Stimulated activated CD4-positive, alpha-beta T cell treated with anti-CD3 and anti-CD28 coated beads, Interleukin-2, amount 100 ng/mL, for 4 hours (primary cell): ENCODE results near the gene VDAC1.
"Not testable (repeated sequence)": the region's sequence is repeated elsewhere in the genome, so short reads cannot be mapped to it uniquely, and the experiment has no call there.

Experiments used
- DNase-seq: peaks from one replicate; pipeline ENCODE4 v3.0.0-alpha.2; 2020; ENCODE audit warnings: low read depth

Gene VDAC1

GRCh38 chr5:133941456-133942196, 63.1 kb downstream of the VDAC1 start:
- DNase-seq: no peak

DNA sequence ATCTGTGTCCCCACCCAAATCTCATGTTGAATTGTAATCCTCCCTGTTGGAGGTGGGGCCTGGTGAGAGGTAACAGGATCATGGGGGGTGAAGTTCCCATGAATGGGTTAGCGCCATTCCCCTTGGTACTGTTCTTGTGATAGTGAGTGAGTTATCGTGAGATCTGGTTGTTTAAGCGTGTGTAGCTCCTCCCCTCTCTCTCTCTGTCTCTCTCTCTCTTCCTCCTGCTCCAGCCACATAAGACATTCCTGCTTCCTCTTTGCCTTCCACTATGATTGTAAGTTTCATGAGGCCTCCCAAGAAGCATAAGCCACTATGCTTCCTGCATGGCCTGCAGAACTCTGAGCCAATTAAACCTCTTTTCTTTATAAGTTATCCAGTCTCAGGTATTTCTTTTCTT, 65.1 kb downstream of the VDAC1 start:
- no peak for DNase-seq

DNA sequence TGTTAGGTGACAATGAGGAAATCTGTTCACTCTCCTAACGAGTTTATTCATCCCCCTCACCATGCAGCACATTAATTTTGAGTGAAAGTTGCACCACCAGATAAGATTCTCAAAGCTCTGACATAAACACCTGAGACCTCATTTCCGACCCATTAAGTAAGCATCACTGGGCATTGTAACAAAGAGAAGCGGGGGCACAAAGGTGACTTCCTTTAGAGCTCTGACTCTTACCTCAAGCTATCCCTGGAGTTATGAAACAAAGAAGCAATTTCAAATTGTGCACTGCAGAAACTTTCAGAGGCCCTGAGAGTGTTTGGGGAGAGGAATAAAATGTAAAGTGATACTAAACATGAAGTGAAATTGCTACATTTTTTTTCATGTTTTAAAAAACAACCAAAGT, 65.8 kb downstream of the VDAC1 start:
- no peak for DNase-seq

DNA sequence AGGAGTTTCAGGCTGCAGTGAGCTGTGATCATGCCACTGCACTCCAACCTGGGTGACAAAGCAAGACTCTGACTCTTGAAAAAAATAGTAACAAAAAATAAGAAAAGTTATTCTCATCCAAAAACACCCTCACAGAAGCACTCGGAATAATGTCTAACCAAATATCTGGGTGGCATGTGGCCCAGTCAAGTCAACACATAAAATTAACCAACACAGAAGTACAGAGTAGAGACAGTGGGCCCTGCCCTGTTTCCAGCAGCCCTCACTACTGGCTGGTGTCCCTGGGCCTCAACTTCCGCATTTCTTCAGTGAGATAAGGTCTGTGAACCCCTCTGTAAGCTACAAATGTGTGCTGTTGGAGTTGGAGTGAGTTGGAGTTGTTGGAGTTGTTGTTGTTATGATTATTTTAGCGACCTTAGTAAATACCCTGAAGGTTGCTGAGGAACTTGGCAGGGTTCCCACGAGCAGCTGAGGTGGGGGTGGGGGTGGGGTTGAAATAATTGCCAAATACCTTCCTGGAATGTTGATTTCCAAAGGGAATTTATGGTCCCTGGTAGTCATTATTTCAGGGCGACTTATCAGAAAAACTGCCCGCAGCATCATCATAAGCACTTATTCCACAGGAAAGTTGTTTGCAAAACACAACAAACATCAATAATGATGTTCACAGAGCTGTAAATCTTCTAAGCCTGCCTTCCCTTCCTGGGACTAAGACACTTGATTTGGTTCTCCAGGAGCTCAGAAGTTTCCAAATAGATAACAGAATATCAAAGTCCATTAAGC, 66.5 kb downstream of the VDAC1 start:
- DNase-seq: no peak

DNA sequence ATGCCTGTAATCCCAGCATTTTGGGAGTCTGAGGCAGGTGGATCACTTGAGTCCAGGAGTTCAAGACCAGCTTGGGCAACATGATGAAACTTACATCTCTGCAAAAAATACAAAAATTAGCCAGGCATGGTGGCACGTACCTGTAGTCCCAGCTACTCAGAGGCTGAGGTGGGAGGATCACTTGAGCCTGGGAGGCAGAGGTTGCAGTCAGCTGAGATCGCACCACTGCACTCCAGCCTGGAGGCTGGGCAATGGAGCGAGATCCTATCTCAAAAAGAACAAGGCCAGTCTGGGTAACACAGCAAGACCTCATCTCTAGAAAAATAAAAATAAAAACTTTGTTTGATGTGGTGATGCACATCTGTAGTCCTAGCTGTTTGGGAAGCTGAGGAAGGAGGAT, 67.1 kb downstream of the VDAC1 start:
- not testable (repeated sequence) for DNase-seq

DNA sequence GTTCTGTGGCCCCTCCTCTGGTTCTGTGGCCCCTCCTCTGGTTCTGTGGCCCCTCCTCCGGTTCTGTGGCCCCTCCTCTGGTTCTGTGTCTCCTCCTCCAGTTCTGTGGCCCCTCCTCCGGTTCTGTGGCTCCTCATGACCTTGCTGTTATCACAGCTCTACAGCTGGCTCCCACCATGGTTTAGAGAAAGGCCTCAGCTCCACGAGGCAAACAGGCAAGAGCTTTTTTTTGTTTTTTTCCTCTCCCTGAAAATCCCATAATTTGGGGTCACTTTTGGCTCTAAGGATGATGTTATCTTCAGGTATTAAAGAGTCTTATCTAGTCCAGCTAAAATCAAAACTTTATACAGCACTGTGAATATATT, 68.1 kb downstream of the VDAC1 start:
- no peak for DNase-seq

DNA sequence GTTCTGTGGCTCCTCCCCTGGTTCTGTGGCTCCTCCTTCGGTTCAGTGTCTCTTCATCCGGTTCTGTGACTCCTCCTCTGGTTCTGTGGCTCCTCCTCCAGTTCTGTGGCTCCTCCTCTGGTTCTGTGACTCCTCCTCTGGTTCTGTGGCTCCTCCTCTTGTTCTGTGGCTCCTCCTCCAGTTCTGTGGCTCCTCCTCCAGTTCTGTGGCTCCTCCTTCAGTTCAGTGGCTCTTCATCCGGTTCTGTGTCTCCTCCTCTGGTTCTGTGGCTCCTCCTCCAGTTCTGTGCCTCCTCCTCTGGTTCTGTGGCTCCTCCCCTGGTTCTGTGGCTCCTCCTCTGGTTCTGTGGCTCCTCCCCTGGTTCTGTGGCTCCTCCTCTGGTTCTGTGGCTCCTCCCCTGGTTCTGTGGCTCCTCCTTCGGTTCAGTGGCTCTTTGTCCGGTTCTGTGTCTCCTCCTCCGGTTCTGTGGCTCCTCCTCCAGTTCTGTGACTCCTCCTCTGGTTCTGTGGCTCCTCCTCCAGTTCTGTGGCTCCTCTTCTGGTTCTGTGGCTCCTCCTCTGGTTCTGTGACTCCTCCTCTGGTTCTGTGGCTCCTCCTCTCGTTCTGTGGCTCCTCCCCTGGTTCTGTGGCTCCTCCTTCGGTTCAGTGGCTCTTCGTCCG, 68.7 kb downstream of the VDAC1 start:
- DNase-seq: not testable (repeated sequence)

DNA sequence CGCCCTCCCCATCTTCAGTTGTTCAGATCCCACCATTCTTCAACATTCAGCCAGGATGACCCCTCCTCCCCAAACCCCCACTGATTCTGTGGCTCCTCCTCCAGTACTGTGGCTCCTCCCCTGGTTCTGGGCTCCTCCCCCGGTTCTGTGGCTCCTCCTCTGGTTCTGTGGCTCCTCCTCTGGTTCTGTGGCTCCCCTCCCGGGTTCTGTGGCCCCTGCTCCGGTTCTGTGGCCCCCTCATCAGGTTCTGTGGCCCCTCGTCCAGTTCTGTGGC, 69.2 kb downstream of the VDAC1 start:
- no peak for DNase-seq

GRCh38 chr5:133934822-133935666, 69.7 kb downstream of the VDAC1 start:
- no peak for DNase-seq

GRCh38 chr5:133934311-133934710, 70.5 kb downstream of the VDAC1 start:
- DNase-seq: no peak

DNA sequence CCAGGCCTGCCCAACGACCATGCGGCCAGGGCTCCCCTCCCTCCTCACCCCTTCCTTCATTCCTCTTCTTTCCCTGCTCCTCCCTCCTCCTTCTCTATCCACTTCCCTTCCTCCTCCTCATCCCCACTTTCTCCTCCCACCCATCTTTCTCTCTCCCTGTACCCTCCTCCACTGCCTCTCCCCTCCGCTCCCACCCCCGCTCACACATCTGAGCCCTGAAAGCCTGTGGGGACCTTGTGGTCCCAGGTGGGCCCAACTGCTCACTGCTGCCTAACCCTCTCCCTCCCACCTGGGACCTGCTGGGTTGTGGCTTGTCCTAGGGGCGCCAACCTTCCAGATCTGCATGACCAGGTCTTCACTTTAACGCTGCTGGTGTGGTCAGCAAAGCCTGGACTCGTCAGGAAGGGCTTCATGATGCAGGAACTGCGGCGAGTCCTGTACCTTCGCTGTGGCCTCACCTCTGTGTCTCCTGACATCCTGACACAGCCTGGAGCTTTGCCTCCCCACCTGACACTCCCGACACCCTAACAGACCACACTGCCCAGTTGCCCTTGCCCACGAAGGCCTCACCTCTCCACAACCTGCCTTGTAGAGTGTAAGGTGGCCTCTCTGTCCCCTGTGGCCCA, 71.0 kb downstream of the VDAC1 start:
- no peak for DNase-seq

DNA sequence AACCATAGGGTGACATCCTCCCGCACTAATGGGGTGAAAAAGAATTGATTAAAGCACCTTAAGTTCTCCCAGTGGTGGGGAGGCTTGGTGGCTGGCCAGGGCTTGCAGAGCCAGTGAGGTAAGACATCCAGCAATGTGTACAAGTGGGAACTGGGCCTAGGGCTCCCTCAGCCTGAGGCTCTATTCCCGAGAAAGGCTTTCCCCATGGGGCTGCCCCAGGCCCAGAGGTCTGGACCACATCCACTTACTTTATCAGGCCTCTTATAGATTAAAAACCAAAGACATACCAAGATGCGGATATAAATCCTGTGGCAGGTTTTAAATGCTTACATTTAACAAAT, 71.6 kb downstream of the VDAC1 start:
- DNase-seq: no peak

- no peak for DNase-seq
Observed at GRCh38 chr5:133932441-133933168, 72.2 kb downstream of the VDAC1 start.

- DNase-seq: no peak
Observed at GRCh38 chr5:133931546-133931945, 73.2 kb downstream of the VDAC1 start.

- DNase-seq: no peak
Observed at GRCh38 chr5:133930813-133931090, 74.0 kb downstream of the VDAC1 start.

DNA sequence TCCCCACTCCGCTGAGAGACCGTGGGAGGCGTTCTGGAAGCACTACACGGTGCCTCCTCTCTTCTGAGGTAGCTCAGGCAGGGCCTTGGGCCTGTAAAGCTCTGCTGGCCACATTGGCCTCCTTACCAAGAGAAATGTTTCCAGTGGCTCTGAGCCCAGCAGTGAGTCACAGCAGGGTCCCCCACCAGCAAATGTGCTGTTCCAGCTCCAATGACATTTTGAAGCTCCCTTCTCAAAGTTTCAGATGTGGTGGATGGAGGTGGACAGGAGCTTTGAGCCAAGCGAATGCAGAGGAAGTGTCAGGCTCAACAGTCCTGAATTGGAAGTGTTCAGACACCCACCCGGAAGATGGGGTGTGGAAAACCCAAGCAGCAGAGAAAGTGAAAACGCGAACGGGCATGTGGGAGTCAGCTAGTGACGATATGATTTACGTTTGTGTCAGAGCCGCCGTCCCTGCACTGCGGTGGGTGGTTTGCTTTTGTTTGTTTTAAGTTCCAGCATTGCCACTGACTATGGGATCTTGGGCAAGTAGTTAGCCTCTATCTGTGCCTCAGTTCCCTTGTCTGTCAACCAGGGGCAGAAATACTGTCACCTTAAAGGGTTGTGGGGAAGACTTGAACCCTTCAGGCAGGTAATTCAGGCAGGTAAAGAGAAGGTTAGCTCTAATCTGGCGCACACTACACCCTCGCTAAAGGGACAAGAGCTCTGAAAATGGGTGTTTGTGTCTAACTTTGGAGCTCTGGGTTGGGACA, 74.5 kb downstream of the VDAC1 start:
- DNase-seq: peak; percentile 65

GRCh38 chr5:133928587-133929393, 76.0 kb downstream of the VDAC1 start:
- DNase-seq: no peak

DNA sequence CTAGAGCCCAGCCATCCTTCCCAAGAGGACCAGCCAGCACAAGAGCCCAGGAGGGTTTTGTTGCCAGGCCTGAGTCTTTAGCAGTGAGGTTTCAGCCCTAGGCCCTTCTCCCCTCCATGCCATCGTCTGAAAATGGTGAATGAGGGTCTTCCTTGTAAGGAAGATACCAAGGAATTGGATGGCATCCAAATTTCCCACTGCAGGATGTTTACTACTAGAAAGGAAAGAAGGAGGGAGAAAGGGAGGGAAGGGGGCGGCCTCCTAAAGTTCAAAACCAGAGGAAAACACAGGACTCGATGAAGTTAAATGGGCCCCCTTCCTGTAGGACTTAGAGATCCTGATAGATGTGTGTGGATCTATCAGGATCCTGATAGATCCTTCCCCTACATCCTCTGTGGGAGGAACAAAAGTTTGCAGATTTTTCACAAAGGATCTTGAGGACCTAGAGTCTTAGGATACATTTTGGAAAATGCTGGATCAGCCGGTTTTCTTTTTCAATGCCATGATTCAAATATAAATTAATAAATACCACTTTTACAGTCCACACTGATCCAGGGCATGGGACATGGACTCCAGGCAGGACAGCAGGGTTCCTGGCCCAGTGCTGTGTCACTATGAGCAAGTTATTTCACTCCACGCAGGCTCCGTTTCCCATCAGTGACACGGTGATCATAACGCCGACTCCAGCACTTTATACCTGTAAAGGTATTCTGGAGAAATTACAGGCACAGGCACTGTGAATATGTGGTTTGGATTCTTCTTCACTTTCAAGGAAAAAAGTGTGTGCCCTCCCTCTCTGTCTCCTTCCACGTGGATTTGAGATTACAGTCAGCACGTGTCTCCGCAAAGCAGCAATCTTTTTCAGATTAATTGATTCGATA, 77.2 kb downstream of the VDAC1 start:
- DNase-seq: no peak
